Breast epithelium (tissue), 3 donors: ENCODE data around the gene CACNA2D3.

Experiments
- POLR2A ChIP-seq: fragments of 450-650 bp; IDR thresholded peaks from one replicate; pipeline ENCODE4 v1.6.1; 2016; ENCODE audit warnings: antibody characterized with exemption, mild to moderate bottlenecking, moderate library complexity
- TF ChIP-seq, protein P1 (sequence below), 3 donors: fragments of 450-650 bp; IDR thresholded peaks; one replicate each; pipeline ENCODE4 v1.5.1; 2016 to 2017; ENCODE audit warnings: antibody characterized with exemption in 3 of 3, mild to moderate bottlenecking in 3 of 3, moderate library complexity in 3 of 3

DNA sequence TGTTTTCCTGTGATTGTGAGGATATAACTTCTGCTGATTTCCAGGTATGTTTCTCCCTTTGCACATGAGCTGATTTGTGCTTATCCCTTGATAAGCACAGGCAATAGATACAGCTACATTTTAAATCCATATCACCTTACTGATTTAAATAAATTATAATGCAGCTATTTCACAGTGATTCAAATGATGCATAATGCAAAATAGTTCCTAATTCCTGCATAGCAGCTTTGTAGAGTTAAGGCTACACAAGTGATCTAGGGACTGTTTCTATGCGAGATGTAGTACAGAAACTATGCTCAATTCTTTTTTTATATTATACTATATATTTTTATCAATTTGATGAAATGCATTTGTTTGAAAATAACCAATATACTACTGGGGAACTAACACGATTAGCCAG is 471.3 kb downstream of the CACNA2D3 start:
- TF ChIP-seq, protein P1, sequence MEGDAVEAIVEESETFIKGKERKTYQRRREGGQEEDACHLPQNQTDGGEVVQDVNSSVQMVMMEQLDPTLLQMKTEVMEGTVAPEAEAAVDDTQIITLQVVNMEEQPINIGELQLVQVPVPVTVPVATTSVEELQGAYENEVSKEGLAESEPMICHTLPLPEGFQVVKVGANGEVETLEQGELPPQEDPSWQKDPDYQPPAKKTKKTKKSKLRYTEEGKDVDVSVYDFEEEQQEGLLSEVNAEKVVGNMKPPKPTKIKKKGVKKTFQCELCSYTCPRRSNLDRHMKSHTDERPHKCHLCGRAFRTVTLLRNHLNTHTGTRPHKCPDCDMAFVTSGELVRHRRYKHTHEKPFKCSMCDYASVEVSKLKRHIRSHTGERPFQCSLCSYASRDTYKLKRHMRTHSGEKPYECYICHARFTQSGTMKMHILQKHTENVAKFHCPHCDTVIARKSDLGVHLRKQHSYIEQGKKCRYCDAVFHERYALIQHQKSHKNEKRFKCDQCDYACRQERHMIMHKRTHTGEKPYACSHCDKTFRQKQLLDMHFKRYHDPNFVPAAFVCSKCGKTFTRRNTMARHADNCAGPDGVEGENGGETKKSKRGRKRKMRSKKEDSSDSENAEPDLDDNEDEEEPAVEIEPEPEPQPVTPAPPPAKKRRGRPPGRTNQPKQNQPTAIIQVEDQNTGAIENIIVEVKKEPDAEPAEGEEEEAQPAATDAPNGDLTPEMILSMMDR (IDR thresholded peaks at IDR 0.05) = no peak
- no peak for TF ChIP-seq POLR2A
